GM12875 (cell line): ENCODE data around the gene NIPSNAP3A.
"Not testable (repeated sequence)": the region's sequence is repeated elsewhere in the genome, so short reads cannot be mapped to it uniquely, and the experiment has no call there.

Experiments
- H3K4me3 ChIP-seq: one replicate; pipeline ENCODE4 v1.5.1; 2011; ENCODE audit warnings: low read depth, low read length, control low read depth
- CTCF ChIP-seq: IDR thresholded peaks from 2 replicates; pipeline ENCODE4 v1.5.1; 2011; ENCODE audit warnings: low read depth, mild to moderate bottlenecking, control low read depth, inconsistent platforms, low read length, moderate library complexity, borderline replicate concordance; ENCODE audit not compliant: insufficient read depth

The NIPSNAP3A gene

DNA sequence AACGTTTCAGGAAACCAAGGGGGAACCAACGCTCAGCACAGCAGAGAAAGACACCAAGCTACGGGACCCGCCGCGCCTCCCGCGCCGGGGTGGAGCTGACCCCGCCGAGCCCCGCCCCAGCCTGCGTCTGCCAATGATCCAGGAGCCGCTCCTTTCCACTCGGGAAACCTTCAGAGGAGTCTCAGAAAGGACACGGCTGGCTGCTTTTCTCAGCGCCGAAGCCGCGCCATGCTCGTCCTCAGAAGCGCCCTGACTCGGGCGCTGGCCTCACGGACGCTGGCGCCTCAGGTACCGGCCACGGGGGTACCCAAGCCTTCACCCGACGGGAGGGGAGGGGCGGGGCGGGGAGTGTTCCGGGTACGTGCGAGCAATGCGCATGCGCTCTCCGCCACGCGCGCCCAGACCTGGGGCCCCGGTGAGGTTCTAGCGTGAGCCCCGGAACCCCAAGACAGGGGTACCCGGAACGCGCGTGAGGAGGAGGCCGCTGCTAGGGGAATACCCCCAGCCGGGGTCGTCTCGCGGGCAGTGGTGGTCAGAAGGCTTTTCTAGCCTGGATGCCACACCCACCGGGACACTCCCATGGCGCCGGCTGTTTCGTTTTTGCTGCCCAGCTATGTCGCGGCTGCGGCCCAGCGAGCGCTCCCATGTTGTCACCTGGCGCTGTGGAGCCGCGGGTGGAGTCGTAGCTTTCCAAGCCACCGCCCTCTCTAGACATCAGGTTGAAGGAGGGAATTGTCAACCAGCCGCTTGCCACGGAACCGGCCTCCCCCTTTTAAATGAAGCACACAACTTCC lies at the start of gene NIPSNAP3A:
NIPSNAP3A (plus strand) TSS at position 119 of the 794 bp plus-strand sequence; CDS start at position 229, 110 bp downstream.
- peak within 1 kb of the TSS; percentile 67 for H3K4me3 ChIP-seq
- TF ChIP-seq CTCF = no peak

DNA sequence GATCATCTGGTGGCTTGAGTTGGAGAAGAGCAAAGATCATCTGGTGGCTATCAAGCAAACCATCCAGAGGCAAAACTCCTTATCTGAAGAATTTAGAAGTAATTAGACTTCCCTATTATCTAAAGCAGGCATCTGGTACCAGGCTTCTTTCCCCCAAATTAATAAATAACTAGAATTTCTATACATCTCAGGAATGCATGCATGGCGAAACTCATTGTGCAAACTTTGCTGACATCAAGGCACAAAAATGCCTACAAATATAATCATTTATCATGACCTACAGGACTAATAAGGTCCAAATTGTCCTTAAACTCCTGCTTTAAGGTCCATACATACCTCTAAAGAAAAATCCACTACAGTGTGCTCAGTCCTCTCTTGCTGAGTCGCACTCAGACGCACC lies 47.2 kb upstream of the NIPSNAP3A start:
- no peak overlapping the region for H3K4me3 ChIP-seq
- no peak for TF ChIP-seq CTCF

- not testable (repeated sequence) for H3K4me3 ChIP-seq
Measured at GRCh38 chr9:104708737-104709136, 38.7 kb upstream of the NIPSNAP3A start.

- no peak for TF ChIP-seq CTCF
- H3K4me3 ChIP-seq = no peak overlapping the region
Measured at GRCh38 chr9:104711604-104712003, 35.9 kb upstream of the NIPSNAP3A start.

DNA sequence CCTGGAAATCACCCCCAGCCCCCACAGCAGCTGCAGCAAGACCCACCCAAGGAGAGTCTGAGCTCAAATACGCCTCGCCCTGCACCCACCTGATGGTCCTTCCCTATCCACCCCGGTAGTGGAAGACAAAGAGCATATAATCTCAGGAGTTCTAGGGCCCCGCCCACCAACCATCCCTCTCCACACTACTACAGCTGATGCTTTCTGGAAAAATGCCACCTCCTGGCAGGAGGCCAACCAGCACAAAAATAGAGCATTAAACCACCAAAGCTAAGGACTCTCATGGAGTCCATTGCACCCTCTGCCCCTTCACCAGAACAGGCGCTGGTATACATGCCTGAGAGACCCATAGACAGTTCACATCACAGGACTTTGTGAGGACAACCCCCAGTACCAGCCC lies 22.5 kb upstream of the NIPSNAP3A start:
- H3K4me3 ChIP-seq = no peak overlapping the region
- TF ChIP-seq CTCF = no peak

GRCh38 chr9:104738452-104738851 lies 9.0 kb upstream of the NIPSNAP3A start:
- H3K4me3 ChIP-seq = no peak overlapping the region
- TF ChIP-seq CTCF = no peak

DNA sequence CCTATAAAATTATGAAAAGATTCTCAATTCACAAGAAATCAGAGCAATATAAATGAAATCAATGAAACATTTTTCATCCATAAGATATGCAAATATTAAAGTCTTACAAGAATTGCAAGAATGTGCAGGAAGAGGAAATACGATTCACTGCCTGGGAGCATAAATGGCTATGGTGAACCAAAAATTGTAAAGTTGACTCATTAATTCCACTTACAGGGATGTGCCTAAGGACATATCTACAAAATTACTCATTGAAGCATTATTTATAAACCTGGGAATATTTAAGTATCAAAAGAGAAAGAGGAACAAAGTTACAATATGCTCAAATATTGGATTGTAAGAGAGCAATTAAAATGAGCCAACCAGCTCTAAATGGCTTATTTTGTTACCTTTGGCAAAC lies 6.9 kb upstream of the NIPSNAP3A start:
- H3K4me3 ChIP-seq = no peak overlapping the region
- no peak for TF ChIP-seq CTCF
